GM10248 (cell line): ENCODE data around the gene CEP41.

Experiments used
- CTCF ChIA-PET: fragments of 300-600 bp; sonication (Branson Sonifier 250); formaldehyde crosslinking; extraction: SDS; loops from one replicate; lab custom pipeline; 2021; ENCODE audit warnings: antibody characterized with exemption; lab: Yijun Ruan, JAX
- POLR2A ChIA-PET: fragments of 350-650 bp; sonication (Branson Sonifier 250); formaldehyde crosslinking; extraction: SDS; loops from one replicate; lab custom pipeline; 2020; ENCODE audit warnings: antibody characterized with exemption; lab: Yijun Ruan, JAX
- DNase-seq: peaks from one replicate; pipeline ENCODE4 v3.0.0; 2012; ENCODE audit errors: extremely low spot score
- TF ChIP-seq, protein P1 (sequence below): IDR thresholded peaks from 2 replicates; pipeline ENCODE4 v1.5.1; 2012; ENCODE audit warnings: mild to moderate bottlenecking, low read depth; ENCODE audit errors: extremely low read depth, missing control alignments, control extremely low read depth

CEP41 gene, protein sequence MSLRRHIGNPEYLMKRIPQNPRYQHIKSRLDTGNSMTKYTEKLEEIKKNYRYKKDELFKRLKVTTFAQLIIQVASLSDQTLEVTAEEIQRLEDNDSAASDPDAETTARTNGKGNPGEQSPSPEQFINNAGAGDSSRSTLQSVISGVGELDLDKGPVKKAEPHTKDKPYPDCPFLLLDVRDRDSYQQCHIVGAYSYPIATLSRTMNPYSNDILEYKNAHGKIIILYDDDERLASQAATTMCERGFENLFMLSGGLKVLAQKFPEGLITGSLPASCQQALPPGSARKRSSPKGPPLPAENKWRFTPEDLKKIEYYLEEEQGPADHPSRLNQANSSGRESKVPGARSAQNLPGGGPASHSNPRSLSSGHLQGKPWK

DNA sequence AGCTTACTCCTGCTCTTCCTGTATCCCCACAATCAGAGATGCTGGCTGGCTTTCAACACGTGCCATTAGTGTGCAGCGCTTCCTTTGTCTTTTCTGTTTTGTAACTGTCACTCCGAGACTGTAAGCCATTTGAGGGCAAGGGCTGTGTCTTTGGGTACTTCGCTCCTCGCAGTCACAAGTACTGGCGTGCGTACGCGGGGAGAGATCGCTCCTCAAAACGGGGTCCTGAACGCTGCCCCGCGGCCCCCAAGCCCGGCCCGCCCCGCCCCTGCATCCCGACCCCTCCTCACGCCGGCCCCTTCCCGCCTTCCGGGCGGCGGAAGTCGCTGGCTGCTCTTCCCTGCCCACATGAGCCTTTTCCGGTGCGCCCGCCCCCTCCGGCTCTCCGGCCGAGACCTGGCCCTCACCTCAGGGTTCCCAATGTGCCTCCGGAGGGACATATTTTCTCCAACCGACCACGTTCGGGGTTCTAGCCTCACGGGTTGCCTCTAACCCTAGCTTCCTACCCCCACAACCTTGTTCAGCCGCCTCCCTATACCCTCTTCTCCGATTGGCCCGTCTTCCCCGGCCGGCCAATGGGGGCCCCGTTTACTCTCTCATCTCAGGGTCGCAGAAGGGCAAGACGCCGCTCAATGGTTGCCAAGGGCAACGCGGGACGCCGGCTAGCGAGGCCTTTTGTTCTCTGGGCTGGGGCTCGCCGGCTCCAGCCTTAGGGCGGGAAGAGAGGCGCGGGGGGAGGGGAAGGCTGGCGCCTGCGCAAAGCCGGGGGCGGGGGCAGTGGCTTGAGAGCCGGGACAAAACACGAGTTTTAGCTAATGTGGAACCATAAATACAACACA, at the start of gene CEP41:
TSS of gene CEP41 (minus strand) at position 490 of the 839 bp plus-strand sequence. CDS start at position 440, 50 bp downstream.
- CTCF ChIA-PET = interaction anchor here (0.9 to 1.8 kb wide), 2 partner anchors 17 to 135 kb away, joined by 3 to 5 read pairs; no protein-coding TSS in a partner anchor

DNA sequence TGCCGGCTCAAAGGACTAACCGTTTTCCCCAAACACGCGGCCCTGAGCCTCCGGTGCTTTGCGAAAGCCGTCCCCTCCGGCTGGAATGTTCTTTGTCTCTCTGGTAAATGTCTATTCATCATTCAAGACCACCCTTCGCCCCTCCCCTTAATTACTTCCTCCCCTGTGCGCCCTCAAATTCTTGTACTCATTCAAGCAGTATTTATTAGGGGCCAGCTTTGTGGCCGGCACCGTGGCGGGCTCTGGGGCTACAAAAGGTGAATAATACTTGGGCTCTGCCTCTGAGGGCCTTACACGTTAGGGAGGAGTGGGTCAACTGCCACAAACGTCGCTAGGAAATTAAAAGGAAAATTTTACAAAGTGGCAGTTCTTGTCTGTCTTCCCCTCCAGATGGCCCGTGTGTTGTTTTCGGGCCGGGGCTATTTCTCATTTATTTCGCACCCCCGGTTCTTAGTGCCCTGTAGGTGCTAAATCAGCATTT, 49.5 kb upstream of the CEP41 start:
- ChIA-PET CTCF (no interaction called here), POLR2A (no interaction called here)
- TF ChIP-seq, protein P1, sequence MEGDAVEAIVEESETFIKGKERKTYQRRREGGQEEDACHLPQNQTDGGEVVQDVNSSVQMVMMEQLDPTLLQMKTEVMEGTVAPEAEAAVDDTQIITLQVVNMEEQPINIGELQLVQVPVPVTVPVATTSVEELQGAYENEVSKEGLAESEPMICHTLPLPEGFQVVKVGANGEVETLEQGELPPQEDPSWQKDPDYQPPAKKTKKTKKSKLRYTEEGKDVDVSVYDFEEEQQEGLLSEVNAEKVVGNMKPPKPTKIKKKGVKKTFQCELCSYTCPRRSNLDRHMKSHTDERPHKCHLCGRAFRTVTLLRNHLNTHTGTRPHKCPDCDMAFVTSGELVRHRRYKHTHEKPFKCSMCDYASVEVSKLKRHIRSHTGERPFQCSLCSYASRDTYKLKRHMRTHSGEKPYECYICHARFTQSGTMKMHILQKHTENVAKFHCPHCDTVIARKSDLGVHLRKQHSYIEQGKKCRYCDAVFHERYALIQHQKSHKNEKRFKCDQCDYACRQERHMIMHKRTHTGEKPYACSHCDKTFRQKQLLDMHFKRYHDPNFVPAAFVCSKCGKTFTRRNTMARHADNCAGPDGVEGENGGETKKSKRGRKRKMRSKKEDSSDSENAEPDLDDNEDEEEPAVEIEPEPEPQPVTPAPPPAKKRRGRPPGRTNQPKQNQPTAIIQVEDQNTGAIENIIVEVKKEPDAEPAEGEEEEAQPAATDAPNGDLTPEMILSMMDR = no peak
- DNase-seq = no peak

More for the DNA sequence above, at the start of gene CEP41:
- TF ChIP-seq, protein P1 = no peak
- peak; percentile 98 for DNase-seq
- POLR2A ChIA-PET = no interaction called here

DNA sequence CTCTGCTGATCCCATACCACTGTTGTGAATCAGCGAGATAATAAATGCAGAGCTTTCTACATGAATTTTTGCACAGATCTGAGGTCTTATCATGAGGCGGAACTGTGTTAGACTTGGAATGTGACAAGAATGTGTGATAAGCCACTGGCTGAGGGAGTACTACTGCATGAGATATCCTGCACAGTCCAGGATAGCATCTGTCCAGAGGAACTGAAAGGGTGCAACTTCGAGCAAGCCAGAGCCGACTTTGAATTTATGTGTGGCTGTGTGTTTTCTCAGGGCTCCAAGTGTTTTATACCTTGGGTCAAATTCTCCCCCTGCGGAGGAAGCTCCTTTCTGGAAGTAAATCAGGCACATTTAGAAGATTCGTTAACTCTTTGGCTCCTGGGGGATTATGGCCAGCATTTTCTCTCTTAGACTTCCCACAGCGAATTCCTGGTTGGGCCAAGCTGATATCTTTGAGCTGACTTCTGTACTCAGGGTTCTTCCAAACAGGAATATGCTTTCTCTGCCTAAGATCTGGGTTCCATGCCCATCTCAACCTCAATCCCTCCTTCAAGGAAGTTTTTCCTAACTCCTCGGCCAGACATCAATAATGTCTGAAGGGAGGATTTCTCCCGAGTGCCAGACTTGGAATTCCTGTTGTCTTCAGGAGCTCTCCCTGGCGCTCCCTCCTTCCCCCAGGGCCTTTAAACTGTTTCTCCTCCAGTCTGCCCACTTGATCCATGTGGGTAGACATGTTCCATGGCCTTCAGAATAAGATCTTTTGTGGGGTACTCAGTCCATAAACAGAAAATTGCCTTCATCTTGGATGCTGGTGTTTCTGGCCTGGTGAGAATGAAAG, 48.5 kb upstream of the CEP41 start:
- TF ChIP-seq, protein P1 = no peak
- POLR2A ChIA-PET = no interaction called here
- DNase-seq = no peak
- CTCF ChIA-PET = interaction anchor here (1.3 to 1.6 kb wide), 4 partner anchors 12 to 250 kb away, joined by 3 to 5 read pairs (median 3); no protein-coding TSS in a partner anchor

DNA sequence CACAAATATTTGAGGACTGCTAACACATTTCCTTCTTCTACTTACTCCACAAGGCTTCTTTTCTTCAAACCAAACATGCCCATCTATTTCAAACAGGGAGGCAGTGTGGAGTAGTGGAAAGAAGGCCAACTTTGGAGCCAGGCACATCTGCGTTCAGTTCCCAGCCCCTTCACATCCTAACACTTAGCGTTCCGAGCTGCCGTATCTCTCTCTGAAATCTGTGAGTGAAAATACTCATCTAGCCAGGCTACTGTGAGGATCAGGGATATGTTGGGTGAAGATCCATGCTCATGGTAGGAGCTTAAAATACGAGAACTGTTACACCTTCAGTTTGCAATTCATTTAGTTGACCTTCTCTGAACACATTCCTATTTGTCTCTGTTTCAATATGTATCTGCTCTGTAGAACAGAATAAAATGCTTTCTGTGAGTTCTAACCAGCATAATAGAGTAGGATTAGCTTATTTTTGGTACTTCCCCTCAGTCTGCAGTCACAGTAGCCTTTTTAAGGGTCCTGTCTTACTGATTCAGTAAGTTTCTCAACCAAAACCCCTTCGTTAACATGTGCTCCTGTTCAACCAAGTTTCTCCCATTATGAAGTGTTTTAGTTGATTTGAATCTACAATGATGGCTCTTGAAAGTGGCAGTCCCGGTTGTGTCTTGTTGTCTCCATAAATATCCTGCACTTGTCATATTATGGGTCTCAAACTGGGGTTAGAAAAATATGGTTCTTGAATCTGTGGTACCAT, 47.8 kb upstream of the CEP41 start:
- ChIA-PET CTCF (interaction anchor here (1.3 to 1.6 kb wide), 5 partner anchors 12 to 249 kb away, joined by 3 to 5 read pairs (median 3); no protein-coding TSS in a partner anchor), POLR2A (no interaction called here)
- TF ChIP-seq, protein P1 = no peak
- no peak for DNase-seq

DNA sequence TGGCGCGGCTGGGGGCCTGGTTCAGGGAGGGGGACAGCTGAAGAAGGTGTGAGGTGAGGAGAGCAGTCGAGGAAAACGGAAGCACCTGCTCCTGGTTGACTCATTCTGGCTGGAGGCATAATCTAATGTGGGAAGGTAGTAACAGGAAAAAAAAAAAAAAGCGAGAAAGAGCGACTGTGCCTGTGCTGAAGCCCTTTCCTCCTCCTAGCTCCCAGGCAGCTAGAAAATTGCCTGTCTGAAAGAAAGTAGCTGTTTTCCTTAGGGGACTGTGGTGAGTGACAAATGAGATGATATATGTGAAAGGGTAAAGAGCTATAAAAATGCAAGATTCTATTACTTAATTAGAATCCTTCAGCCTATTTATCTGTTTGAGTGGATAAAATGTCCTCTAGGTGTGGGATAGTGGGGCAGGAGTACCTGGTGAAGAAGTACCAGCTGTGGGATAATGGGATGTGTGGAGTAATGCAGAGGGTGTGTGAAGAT, 46.2 kb upstream of the CEP41 start:
- ChIA-PET CTCF (interaction anchor here (0.7 to 1.3 kb wide), 4 partner anchors 8 to 148 kb away, joined by 3 to 7 read pairs (median 4); no protein-coding TSS in a partner anchor), POLR2A (interaction anchor here (1.0 kb wide), 1 partner anchor 124 kb away, joined by 4 read pairs; no protein-coding TSS in a partner anchor)
- DNase-seq = no peak
- TF ChIP-seq, protein P1 = no peak
